GM12873 (cell line): Measurements from ENCODE around the gene EID3.

ENCODE experiments used
- CTCF ChIP-seq: IDR thresholded peaks from 2 replicates; pipeline ENCODE4 v1.5.1; 2012; ENCODE audit warnings: low read depth, mild to moderate bottlenecking, moderate library complexity, low read length, control low read depth; ENCODE audit not compliant: insufficient read depth; ENCODE audit errors: missing control alignments

Gene EID3

GRCh38 chr12:104316936-104317335 lies 13.4 kb downstream of the EID3 start:
- no peak for TF ChIP-seq CTCF

GRCh38 chr12:104317538-104318210 lies 14.1 kb downstream of the EID3 start:
- no peak for TF ChIP-seq CTCF

GRCh38 chr12:104319028-104319427 lies 15.5 kb downstream of the EID3 start:
- no peak for TF ChIP-seq CTCF

- no peak for TF ChIP-seq CTCF
Observed at GRCh38 chr12:104319918-104320626, 16.5 kb downstream of the EID3 start.

- TF ChIP-seq CTCF: no peak
Observed at GRCh38 chr12:104320627-104321024, 17.1 kb downstream of the EID3 start.

- TF ChIP-seq CTCF: no peak
Observed at GRCh38 chr12:104321949-104322348, 18.4 kb downstream of the EID3 start.

GRCh38 chr12:104323899-104324298 lies 20.4 kb downstream of the EID3 start:
- no peak for TF ChIP-seq CTCF
